NCI-H2081 treated with DMSO at 0.1 percent for 48 hours (cell line): Measurements from ENCODE around the gene RHOB.
"Not testable (repeated sequence)": the region's sequence is repeated elsewhere in the genome, so short reads cannot be mapped to it uniquely, and the experiment has no call there.

Source experiments
- DNase-seq: peaks from one replicate; lab custom pipeline; 2025; lab: John Stamatoyannopoulos, UW

Gene RHOB

GRCh38 chr2:20476481-20476880 is 29.6 kb downstream of the RHOB start:
- no peak for DNase-seq

- DNase-seq = no peak
These were observed 30.1 kb downstream of the RHOB start for GRCh38 chr2:20476950-20477349.

GRCh38 chr2:20478961-20479360 is 32.1 kb downstream of the RHOB start:
- DNase-seq = no peak

GRCh38 chr2:20479835-20480234 is 33.0 kb downstream of the RHOB start:
- no peak for DNase-seq

GRCh38 chr2:20480913-20481312 is 34.0 kb downstream of the RHOB start:
- DNase-seq = no peak

GRCh38 chr2:20481798-20482405 is 35.0 kb downstream of the RHOB start:
- DNase-seq = no peak

GRCh38 chr2:20482725-20483124 is 35.9 kb downstream of the RHOB start:
- DNase-seq = no peak

GRCh38 chr2:20483194-20483895 is 36.5 kb downstream of the RHOB start:
- no peak for DNase-seq

- DNase-seq = no peak
These were observed 37.3 kb downstream of the RHOB start for GRCh38 chr2:20484034-20484617.

GRCh38 chr2:20484810-20485611 is 38.1 kb downstream of the RHOB start:
- no peak for DNase-seq

- no peak for DNase-seq
These were observed 38.9 kb downstream of the RHOB start for GRCh38 chr2:20485612-20486388.

GRCh38 chr2:20486571-20486970 is 39.7 kb downstream of the RHOB start:
- no peak for DNase-seq

- DNase-seq = no peak
These were observed 40.1 kb downstream of the RHOB start for GRCh38 chr2:20487030-20487391.

- no peak for DNase-seq
These were observed 40.7 kb downstream of the RHOB start for GRCh38 chr2:20487392-20488174.

GRCh38 chr2:20488201-20488641 is 41.3 kb downstream of the RHOB start:
- no peak for DNase-seq

- DNase-seq = no peak
These were observed 41.9 kb downstream of the RHOB start for GRCh38 chr2:20488782-20489181.

- DNase-seq = no peak
These were observed 43.7 kb downstream of the RHOB start for GRCh38 chr2:20490300-20491181.

GRCh38 chr2:20491739-20492531 is 45.1 kb downstream of the RHOB start:
- no peak for DNase-seq

- not testable (repeated sequence) for DNase-seq
These were observed 46.2 kb downstream of the RHOB start for GRCh38 chr2:20493095-20493494.
